ENCODE results near the gene MAP3K19.
"Not testable (repeated sequence)": the region's sequence is repeated elsewhere in the genome, so short reads cannot be mapped to it uniquely, and the experiment has no call there.

The MAP3K19 gene

GRCh38 chr2:134977104-134977503, 70.1 kb downstream of the MAP3K19 start:
- DNase-seq = not testable (repeated sequence)

- no peak for DNase-seq
These were observed 71.1 kb downstream of the MAP3K19 start for GRCh38 chr2:134976074-134976702.

- DNase-seq = no peak
These were observed 71.8 kb downstream of the MAP3K19 start for GRCh38 chr2:134975281-134976009.

DNA sequence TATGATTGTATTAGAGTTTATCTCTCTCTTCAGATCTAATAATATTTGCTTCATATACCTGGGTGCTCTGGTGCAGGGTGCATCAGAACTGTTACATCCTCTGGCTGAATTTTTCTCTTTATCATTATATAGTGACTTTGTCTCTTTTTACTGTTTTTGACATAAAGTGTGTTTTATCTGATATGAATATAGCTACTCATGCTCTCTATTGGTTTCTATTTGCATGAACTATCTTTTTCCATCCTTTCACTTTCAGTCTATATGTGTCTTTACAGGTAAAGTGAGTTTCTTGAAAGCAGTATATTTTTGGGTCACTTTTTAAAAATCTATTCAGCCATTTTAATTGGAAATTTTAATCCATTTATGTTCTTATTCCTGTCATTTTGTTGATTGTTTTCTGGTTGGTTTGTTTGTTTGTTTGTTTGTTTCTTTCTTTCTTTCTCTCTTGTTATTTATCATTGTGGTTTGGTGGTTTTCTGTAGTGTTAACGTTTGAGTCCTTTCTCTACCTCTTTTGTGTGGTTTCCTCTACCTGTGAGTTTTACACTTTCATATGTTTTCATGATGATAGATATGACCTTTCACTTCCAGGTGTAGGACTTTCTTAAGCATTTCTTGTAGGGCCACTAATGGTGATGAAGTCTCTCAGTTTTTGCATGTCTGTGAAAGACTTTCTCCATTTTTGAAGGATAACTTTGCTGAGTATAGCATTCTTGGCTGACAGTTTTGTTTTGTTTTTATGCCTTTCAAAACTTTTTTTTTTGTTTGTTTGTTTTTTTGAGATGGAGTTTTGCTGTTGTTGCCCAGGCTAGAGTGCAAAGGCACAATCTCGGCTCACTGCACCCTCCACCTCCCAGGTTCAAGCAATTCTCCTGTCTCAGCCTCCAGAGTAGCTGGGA, 73.8 kb downstream of the MAP3K19 start:
- DNase-seq = no peak

GRCh38 chr2:134967166-134967565, 80.1 kb downstream of the MAP3K19 start:
- not testable (repeated sequence) for DNase-seq

DNA sequence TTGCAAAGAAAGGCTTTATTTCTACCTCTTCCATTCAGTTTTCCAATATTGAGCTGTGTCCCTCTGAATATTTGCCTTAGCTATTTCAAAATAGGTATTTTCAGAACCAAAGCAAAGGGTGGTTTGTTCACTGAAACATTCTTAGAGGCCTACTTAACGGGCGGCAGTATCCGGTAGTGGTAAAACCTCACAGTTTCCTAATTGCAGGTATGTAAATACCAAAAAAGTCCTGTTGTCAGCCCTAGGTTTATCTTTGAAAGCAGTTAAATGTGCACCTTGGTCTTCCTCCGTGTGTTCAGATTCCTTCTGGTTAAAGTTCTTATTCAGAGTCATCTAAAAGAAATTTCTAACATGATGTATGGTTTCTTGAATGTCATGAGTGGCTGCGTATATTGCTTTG, 89.8 kb downstream of the MAP3K19 start:
- no peak for DNase-seq

- DNase-seq = no peak
These were observed 91.5 kb downstream of the MAP3K19 start for GRCh38 chr2:134955744-134956143.

- no peak for DNase-seq
These were observed 93.2 kb downstream of the MAP3K19 start for GRCh38 chr2:134954065-134954464.

GRCh38 chr2:134952608-134953007, 94.6 kb downstream of the MAP3K19 start:
- DNase-seq = no peak

DNA sequence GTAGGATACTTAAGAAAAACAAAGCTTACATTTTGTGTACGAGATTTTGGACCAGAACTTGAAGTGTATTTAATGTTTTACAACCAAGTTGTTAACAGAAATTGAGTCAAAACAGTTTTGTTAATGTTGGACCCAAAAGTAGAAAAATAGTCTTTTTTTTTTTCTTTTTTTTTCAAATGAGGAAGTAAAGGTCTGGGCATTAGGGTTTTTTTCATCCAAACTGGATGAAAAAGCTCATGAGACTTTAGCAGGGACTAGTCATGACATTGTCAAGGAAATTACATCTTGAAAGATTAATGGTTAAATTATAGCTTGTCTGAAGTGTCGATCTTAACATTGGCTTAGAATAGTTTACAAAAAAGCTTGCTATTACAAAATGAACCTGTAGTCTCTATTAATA, 96.4 kb downstream of the MAP3K19 start:
- DNase-seq = no peak

- DNase-seq = no peak
These were observed 97.1 kb downstream of the MAP3K19 start for GRCh38 chr2:134949981-134950708.

DNA sequence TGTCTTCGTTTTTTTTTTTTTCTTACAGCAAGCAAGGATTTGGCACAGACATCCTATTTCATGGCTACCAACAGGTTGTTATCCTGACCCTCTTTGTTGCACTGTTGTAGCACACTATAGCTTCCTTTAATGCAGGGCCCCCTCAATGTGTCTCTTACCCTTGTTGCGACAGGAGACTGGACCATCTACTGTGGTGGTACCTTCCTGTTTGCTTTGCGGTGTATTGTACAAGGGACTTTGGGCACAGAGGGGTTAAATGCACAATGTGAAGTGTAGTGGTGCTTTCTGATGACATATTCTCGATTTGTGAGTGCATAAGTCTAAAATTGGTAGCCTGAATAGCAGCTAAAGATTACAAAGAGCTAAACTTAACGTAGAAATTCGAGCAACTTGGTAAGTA, 101.2 kb downstream of the MAP3K19 start:
- no peak for DNase-seq

- DNase-seq = no peak
These were observed 102.3 kb downstream of the MAP3K19 start for GRCh38 chr2:134944975-134945374.

- no peak for DNase-seq
These were observed 103.7 kb downstream of the MAP3K19 start for GRCh38 chr2:134943540-134943939.

GRCh38 chr2:134936691-134937090, 110.6 kb downstream of the MAP3K19 start:
- DNase-seq = no peak

- no peak for DNase-seq
These were observed 112.6 kb downstream of the MAP3K19 start for GRCh38 chr2:134934641-134935040.

GRCh38 chr2:134934150-134934549, 113.1 kb downstream of the MAP3K19 start:
- DNase-seq = no peak

DNA sequence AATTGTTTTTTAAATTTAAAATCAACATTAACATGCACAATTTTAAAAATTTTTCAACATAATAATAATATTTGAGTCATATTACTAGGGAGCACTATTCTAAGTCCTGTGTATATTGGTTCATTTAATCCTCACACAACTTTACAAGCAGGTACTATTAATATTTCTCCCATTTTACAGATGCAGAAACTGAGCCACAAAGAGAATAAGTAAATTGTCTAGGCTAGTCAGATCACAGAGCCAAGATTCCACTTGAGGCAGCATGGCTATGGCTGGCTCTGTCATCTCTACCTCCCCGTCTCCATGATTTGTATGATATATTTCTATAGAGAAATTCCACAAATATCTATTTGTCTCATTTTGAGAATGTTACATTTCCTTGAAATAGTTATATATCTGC, 113.5 kb downstream of the MAP3K19 start:
- DNase-seq = no peak

GRCh38 chr2:134932864-134933526, 114.3 kb downstream of the MAP3K19 start:
- DNase-seq = no peak

DNA sequence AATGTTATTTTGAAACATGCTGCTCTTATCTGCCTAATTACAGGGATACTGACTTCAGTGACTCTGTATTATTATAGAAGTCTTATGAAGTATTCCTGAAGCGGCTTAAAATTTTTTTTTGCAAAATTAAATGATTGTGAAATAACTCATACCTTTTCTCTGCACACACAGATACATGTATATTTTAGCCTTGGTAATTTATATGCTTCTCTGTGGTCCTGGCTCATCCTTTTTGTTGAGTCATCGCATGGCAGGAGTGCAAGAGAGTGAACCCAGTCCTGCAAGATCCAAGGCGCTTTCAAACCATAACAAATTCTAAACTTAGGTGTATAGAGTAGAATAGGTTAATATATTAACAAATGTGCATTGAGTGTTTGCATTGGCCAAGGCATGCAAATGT, 120.1 kb downstream of the MAP3K19 start:
- no peak for DNase-seq

DNA sequence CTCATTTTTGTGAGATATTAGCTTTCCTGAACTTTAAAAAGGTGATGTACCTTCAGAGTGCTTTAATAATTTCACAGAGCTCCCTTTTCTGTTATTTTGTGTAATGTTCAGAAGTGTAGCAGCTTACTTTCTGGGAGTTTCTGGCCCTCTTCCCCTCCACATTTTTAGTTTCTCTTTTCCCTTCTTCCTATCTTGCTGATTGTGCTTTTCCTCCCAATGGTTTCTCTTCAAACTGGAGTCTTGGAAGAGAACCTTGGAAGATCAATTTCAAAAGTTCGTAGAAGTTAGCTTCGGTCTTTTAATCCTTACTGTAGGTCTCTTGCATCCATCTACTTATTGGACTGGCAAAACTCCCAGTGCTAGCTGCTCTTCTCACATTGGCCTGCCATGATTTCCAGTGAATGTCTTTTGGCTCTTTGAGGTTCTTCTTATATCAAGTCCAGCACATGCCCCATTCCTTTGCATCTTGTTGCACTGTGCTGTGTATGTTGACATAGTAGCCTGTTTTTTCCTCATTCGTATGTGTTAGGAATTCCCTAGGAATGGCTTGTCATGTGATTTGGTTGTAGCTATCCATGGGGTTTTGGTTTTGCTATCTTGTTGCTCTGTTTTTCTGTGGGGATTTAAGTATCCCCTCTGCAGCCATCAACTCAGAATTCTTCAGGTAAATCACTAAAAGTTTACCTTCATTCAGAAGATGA, 120.9 kb downstream of the MAP3K19 start:
- DNase-seq = no peak

DNA sequence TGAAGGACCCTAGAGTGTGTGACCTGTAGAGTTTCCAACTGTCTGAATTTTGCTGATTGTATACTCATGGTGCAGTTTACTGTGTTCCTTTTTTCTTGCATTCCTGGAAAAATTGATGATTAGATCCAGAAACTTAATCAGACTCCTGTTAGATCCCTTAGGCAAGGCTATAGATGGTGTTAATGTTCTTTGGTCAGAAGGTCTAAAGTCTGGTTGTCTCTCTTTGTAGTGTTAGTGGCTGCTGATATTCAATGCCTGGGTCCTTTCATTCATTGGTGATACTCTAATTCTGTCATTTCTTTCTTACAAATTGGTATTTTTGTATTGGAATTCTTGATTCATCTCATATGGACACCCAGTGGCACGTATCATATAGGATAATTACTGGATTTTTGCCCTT, 122.3 kb downstream of the MAP3K19 start:
- DNase-seq = no peak

Measured in activated naive CD4-positive, alpha-beta T cell treated with Interleukin-2 at 50 U/mL for 16 hours (primary cell).